A549 (cell line): Measurements from ENCODE around the gene TCEANC2. TPM values are rescaled to one million over a fixed set of nuclear protein-coding genes. Genes with fewer than 3 reads are reported as not detected.
"Not testable (repeated sequence)": the region's sequence is repeated elsewhere in the genome, so short reads cannot be mapped to it uniquely, and the experiment has no call there.

ENCODE experiments used
- ATAC-seq, 2 experiments: fragments of 200-7000 bp in 1 of 2; fragments of >200 bp in 1 of 2; cut with Nextera tagmentation in 1 of 2; cut with Tn5 transposase in 1 of 2; 3 replicates each; pipeline versions ENCODE4 v1.8.0 to v1.9.1; 2018 to 2020; ENCODE audit warnings: mild to moderate bottlenecking in 1 of 2, moderate library complexity in 1 of 2
- CTCF ChIA-PET: fragments of 300-600 bp; sonication (Branson Sonifier 250); formaldehyde crosslinking; extraction: SDS; loops from one replicate; lab custom pipeline; 2021; ENCODE audit warnings: antibody characterized with exemption, inconsistent platforms; lab: Yijun Ruan, JAX
- POLR2A ChIA-PET: fragments of 350-600 bp; formaldehyde crosslinking; extraction: SDS; loops from one replicate; lab custom pipeline; 2021; ENCODE audit warnings: antibody characterized with exemption, inconsistent platforms; lab: Yijun Ruan, JAX
- DNase-seq, 2 experiments: peaks; one replicate each; pipeline versions ENCODE4 v3.0.0 to v3.0.0-alpha.2; 2011 to 2016; ENCODE audit warnings: low read depth in 1 of 2, low spot score in 1 of 2
- FAIRE-seq: peaks from 2 replicates; lab custom pipeline; 2011; peaks lifted over from hg19 to GRCh38; lab: Jason Lieb, UNC
- H3K27ac ChIP-seq, 2 experiments: fragments of >200 bp; sonication (Bioruptor Twin); formaldehyde crosslinking; 3 replicates each; pipeline ENCODE4 v1.5.1; 2016 to 2017
- H3K4me1 ChIP-seq: fragments of >200 bp; sonication (Bioruptor Twin); formaldehyde crosslinking; 3 replicates; pipeline ENCODE4 v1.6.1; 2016
- H3K4me2 ChIP-seq: fragments of >200 bp; sonication (Bioruptor Twin); formaldehyde crosslinking; 3 replicates; pipeline ENCODE4 v1.6.1; 2016
- H3K4me3 ChIP-seq: fragments of >200 bp; sonication (Bioruptor Twin); formaldehyde crosslinking; 3 replicates; pipeline ENCODE4 v1.5.1; 2016
- H3K9me3 ChIP-seq: fragments of >200 bp; sonication (Bioruptor Twin); formaldehyde crosslinking; 3 replicates; pipeline ENCODE4 v1.6.1; 2016
- BCL3 ChIP-seq: fragments of >200 bp; sonication (Bioruptor Twin); formaldehyde crosslinking; IDR thresholded peaks from 3 replicates; pipeline ENCODE4 v1.6.1; 2016
- CHD2 ChIP-seq: fragments of 150-350 bp; IDR thresholded peaks from 2 replicates; pipeline ENCODE4 v1.6.1; 2014; ENCODE audit warnings: low read length; ENCODE audit not compliant: partially characterized antibody
- E2F6 ChIP-seq: IDR thresholded peaks from 2 replicates; pipeline ENCODE4 v1.6.1; 2012; ENCODE audit warnings: low read depth, borderline replicate concordance
- EHMT2 ChIP-seq: fragments of 200-600 bp; sonication (generic); IDR thresholded peaks from 2 replicates; pipeline ENCODE4 v1.6.1; 2016; ENCODE audit warnings: antibody characterized with exemption, low read depth, mild to moderate bottlenecking, moderate library complexity
- EP300 ChIP-seq, 2 experiments: fragments of >200 bp; sonication (Bioruptor Twin); formaldehyde crosslinking; IDR thresholded peaks; 2 replicates in 1 of 2; 3 replicates in 1 of 2; pipeline ENCODE4 v1.6.1; 2016 to 2017
- ESRRA ChIP-seq: fragments of 150-350 bp; IDR thresholded peaks from 2 replicates; pipeline ENCODE4 v1.6.1; 2014; ENCODE audit warnings: mild to moderate bottlenecking, low read length, borderline replicate concordance
- FOXS1 ChIP-seq: fragments of 250-450 bp; sonication (Bioruptor Pico); IDR thresholded peaks from 2 replicates; pipeline ENCODE4 v1.5.0; 2020; ENCODE audit warnings: mild to moderate bottlenecking, moderate library complexity
- HDAC2 ChIP-seq: fragments of 200-600 bp; sonication (generic); IDR thresholded peaks from 2 replicates; pipeline ENCODE4 v1.6.1; 2016
- KDM5A ChIP-seq: fragments of 200-600 bp; sonication (generic); IDR thresholded peaks from 2 replicates; pipeline ENCODE4 v1.6.1; 2016; ENCODE audit warnings: antibody characterized with exemption, mild to moderate bottlenecking
- NFE2L2 ChIP-seq: fragments of 150-350 bp; conservative IDR thresholded peaks from 2 replicates; pipeline ENCODE4 v1.6.1; 2014; ENCODE audit warnings: low read length
- NR3C1 ChIP-seq: fragments of >200 bp; sonication (Bioruptor Twin); formaldehyde crosslinking; IDR thresholded peaks from 3 replicates; pipeline ENCODE4 v1.6.1; 2017
- PHF8 ChIP-seq: fragments of 200-600 bp; sonication (generic); IDR thresholded peaks from 2 replicates; pipeline ENCODE4 v1.6.1; 2016; ENCODE audit warnings: low read depth, mild to moderate bottlenecking, antibody characterized with exemption, moderate library complexity, borderline replicate concordance
- REST ChIP-seq: fragments of 200-600 bp; sonication (generic); IDR thresholded peaks from 2 replicates; pipeline ENCODE4 v1.6.1; 2016; ENCODE audit warnings: antibody characterized with exemption, mild to moderate bottlenecking, moderate library complexity
- TFCP2L1 ChIP-seq: fragments of 250-450 bp; sonication (Bioruptor Pico); IDR thresholded peaks from 2 replicates; pipeline ENCODE4 v1.5.0; 2021; ENCODE audit warnings: mild to moderate bottlenecking
- ZC3H11A ChIP-seq: fragments of 450-650 bp; IDR thresholded peaks from 2 replicates; pipeline ENCODE4 v1.6.1; 2014; ENCODE audit warnings: antibody characterized with exemption, mild to moderate bottlenecking
- ZNF302 ChIP-seq: fragments of 250-450 bp; sonication (Bioruptor Pico); IDR thresholded peaks from 2 replicates; pipeline ENCODE4 v1.9.0; 2021; ENCODE audit warnings: inconsistent platforms, mild to moderate bottlenecking, moderate library complexity
- ZSCAN20 ChIP-seq: fragments of 250-450 bp; sonication (Bioruptor Pico); IDR thresholded peaks from 2 replicates; pipeline ENCODE4 v1.8.0; 2022; ENCODE audit warnings: mild to moderate bottlenecking, moderate library complexity
- WGBS: methylation state at CpG from one replicate; pipeline ENCODE4 v1.1.6; 2017; ENCODE audit errors: missing lambda C conversion rate; 5-methylcytosine and 5-hydroxymethylcytosine counted together
- polyA plus RNA-seq, 4 experiments: library from polyadenylated mRNA; depleted of rRNA in 3 of 4; stranded (reverse); fragments of >200 nt; fragmentation: RNase III in 1 of 4; extraction: RNeasy Plus Mini Kit Qiagen cat#74134 plus additional on column Dnase treatment in 1 of 4; gene quantifications; 2 replicates in 3 of 4; 3 replicates in 1 of 4; pipeline ENCODE4 v1.2.3, GENCODE V29; 2011 to 2017

The TCEANC2 gene
- polyA plus RNA-seq, 2 of the 4 experiments (the other 2 are of a cell fraction) = 1.9 to 3.4 TPM

GRCh38 chr1:54094001-54094729 lies 40.8 kb downstream of the TCEANC2 start:
- CTCF ChIA-PET = interaction anchor here (0.7 kb wide), 1 partner anchor 225 kb away, joined by 3 read pairs; no protein-coding TSS in a partner anchor
- no peak for ATAC-seq
- Histone ChIP-seq H3K4me3 (no peak overlapping the region), H3K27ac (no peak overlapping the region), H3K4me2 (no peak overlapping the region), H3K4me1 (0 out of 3 replicates have a peak, but pooled peaks cover 3% of the 10 kb centered on the region), H3K9me3 (no peaks in the 10 kb centered on the region)
- TF ChIP-seq FOXS1 (no peak), ZC3H11A (no peak), E2F6 (no peak), ZNF302 (CRISPR knock-in tag) (no peak)
- WGBS = 87% methylated on average over 4 of the region's 4 CpGs
- no peak for FAIRE-seq
- no peak for DNase-seq
- POLR2A ChIA-PET = no interaction called here

GRCh38 chr1:54094730-54095105 lies 41.3 kb downstream of the TCEANC2 start:
- H3K4me2 ChIP-seq, DNase-seq, POLR2A ChIA-PET, H3K27ac ChIP-seq, FAIRE-seq, CTCF ChIA-PET, H3K9me3 ChIP-seq, ATAC-seq, H3K4me3 ChIP-seq, H3K4me1 ChIP-seq: not testable (repeated sequence)
- WGBS = 100% methylated on average over 1 of the region's 1 CpG

GRCh38 chr1:54095546-54096226 lies 42.3 kb downstream of the TCEANC2 start:
- 86% methylated on average over 8 of the region's 8 CpGs for WGBS
- POLR2A ChIA-PET = no interaction called here

More at GRCh38 chr1:54095546-54096226, 42.3 kb downstream of the TCEANC2 start:
- Histone ChIP-seq H3K27ac (no peak overlapping the region), H3K4me1 (0 out of 3 replicates have a peak, but pooled peaks cover 3% of the 10 kb centered on the region), H3K4me2 (no peak overlapping the region), H3K9me3 (no peaks in the 10 kb centered on the region), H3K4me3 (no peak overlapping the region)
- DNase-seq (no peak), FAIRE-seq (no peak), ATAC-seq (no peak)
- CTCF ChIA-PET = no interaction called here
- TF ChIP-seq NFE2L2 = no peak
- no peak for TF ChIP-seq ESRRA
- TF ChIP-seq HDAC2 = no peak
- no peak for TF ChIP-seq ZNF302 (CRISPR knock-in tag)
- TF ChIP-seq CHD2 = no peak
- TF ChIP-seq BCL3 = no peak
- TF ChIP-seq PHF8 = no peak
- no peak for TF ChIP-seq NR3C1
- no peak for TF ChIP-seq REST
- TF ChIP-seq EP300 (IDR thresholded peaks at IDR 0.05) = no peak
- TF ChIP-seq TFCP2L1 = no peak
- no peak for TF ChIP-seq EHMT2
- no peak for TF ChIP-seq KDM5A
- no peak for TF ChIP-seq ZSCAN20 (CRISPR knock-in tag)
